HEK293 (cell line): Measurements from ENCODE around the gene C16orf74.

Experiments
- CTCF ChIP-seq: fragments of 450-650 bp; formaldehyde crosslinking; IDR thresholded peaks from 2 replicates; pipeline ENCODE4 v1.5.1; 2016; ENCODE audit warnings: missing biosample characterization, missing genetic modification characterization
- MYNN ChIP-seq: fragments of 450-650 bp; formaldehyde crosslinking; IDR thresholded peaks from 2 replicates; pipeline ENCODE4 v1.5.1; 2016; ENCODE audit warnings: missing biosample characterization, missing genetic modification characterization, borderline replicate concordance
- REPIN1 ChIP-seq: fragments of 450-650 bp; formaldehyde crosslinking; IDR thresholded peaks from 2 replicates; pipeline ENCODE4 v1.5.1; 2017; ENCODE audit warnings: missing biosample characterization, missing genetic modification characterization, low read depth
- SCRT2 ChIP-seq: fragments of 450-650 bp; formaldehyde crosslinking; IDR thresholded peaks from 2 replicates; pipeline ENCODE4 v1.5.1; 2016; ENCODE audit warnings: missing biosample characterization, missing genetic modification characterization
- SETDB1 ChIP-seq: IDR thresholded peaks from one replicate; pipeline ENCODE4 v1.6.1; 2017; ENCODE audit warnings: mild to moderate bottlenecking, low read length, moderate library complexity, mixed read lengths; ENCODE audit not compliant: insufficient read length
- YY1 ChIP-seq: fragments of 450-650 bp; formaldehyde crosslinking; IDR thresholded peaks from 2 replicates; pipeline ENCODE4 v1.5.1; 2018; ENCODE audit warnings: missing biosample characterization, missing genetic modification characterization
- ZBTB49 ChIP-seq: fragments of 450-650 bp; formaldehyde crosslinking; IDR thresholded peaks from 2 replicates; pipeline ENCODE4 v1.5.1; 2016; ENCODE audit warnings: missing biosample characterization, missing genetic modification characterization, low read depth
- ZNF133 ChIP-seq: fragments of 450-650 bp; formaldehyde crosslinking; IDR thresholded peaks from 2 replicates; pipeline ENCODE4 v1.5.1; 2016; ENCODE audit warnings: missing biosample characterization, missing genetic modification characterization
- ZNF146 ChIP-seq: fragments of 450-650 bp; formaldehyde crosslinking; IDR thresholded peaks from 2 replicates; pipeline ENCODE4 v1.5.1; 2016; ENCODE audit warnings: missing biosample characterization, missing genetic modification characterization
- ZNF274 ChIP-seq, 2 experiments: fragments of 200-500 bp in 1 of 2; fragments of 450-650 bp in 1 of 2; sonication (Bioruptor generic) in 1 of 2; formaldehyde crosslinking in 1 of 2; IDR thresholded peaks; 2 replicates each; pipeline versions ENCODE4 v1.5.1 to v1.6.1; 2014 to 2016; ENCODE audit warnings: borderline replicate concordance in 1 of 2, inconsistent platforms in 1 of 2, low read length in 1 of 2, missing biosample characterization in 1 of 2, missing genetic modification characterization in 1 of 2
- ZNF350 ChIP-seq: fragments of 450-650 bp; formaldehyde crosslinking; IDR thresholded peaks from 2 replicates; pipeline ENCODE4 v1.5.0; 2017; ENCODE audit warnings: missing biosample characterization, mild to moderate bottlenecking, missing genetic modification characterization
- ZNF777 ChIP-seq: fragments of 450-650 bp; formaldehyde crosslinking; IDR thresholded peaks from 2 replicates; pipeline ENCODE4 v1.5.1; 2017; ENCODE audit warnings: missing biosample characterization, missing genetic modification characterization, borderline replicate concordance
- ZNF830 ChIP-seq: fragments of 450-650 bp; IDR thresholded peaks from 2 replicates; pipeline ENCODE4 v1.5.0; 2018; ENCODE audit warnings: missing biosample characterization, missing genetic modification characterization, low read depth, mild to moderate bottlenecking, moderate library complexity

- TF ChIP-seq MYNN (no peak), ZNF146 (tag by site-specific recombination) (no peak), SCRT2 (tag by site-specific recombination) (no peak), ZBTB49 (tag by site-specific recombination) (no peak), ZNF274 (IDR thresholded peaks at IDR 0.05; ENCODE audit: low read length) (no peak), ZNF274 (tag by site-specific recombination; IDR thresholded peaks at IDR 0.05; ENCODE audit: borderline replicate concordance) (no peak), CTCF (tag by site-specific recombination) (no peak), ZNF777 (no peak), ZNF830 (no peak), YY1 (no peak), REPIN1 (tag by site-specific recombination) (no peak), ZNF133 (tag by site-specific recombination) (no peak), SETDB1 (no peak), ZNF350 (tag by site-specific recombination) (no peak)
These were observed 11.8 kb downstream of the C16orf74 start for GRCh38 chr16:85738923-85739715.
